Lower lobe of right lung (tissue), 2 donors: ENCODE results near the gene ACAP1. TPM values are rescaled to one million over a fixed set of nuclear protein-coding genes. Genes with fewer than 3 reads are reported as not detected.
"Not testable (repeated sequence)": the region's sequence is repeated elsewhere in the genome, so short reads cannot be mapped to it uniquely, and the experiment has no call there.

Experiments used
- ATAC-seq, 2 donors: fragments of 200-7000 bp; cut with Tn5 transposase; one replicate each; pipeline ENCODE4 v1.9.1; 2020 to 2022; ENCODE audit warnings: mild to moderate bottlenecking in 2 of 2, moderate library complexity in 2 of 2
- DNase-seq: peaks from one replicate; pipeline ENCODE4 v3.0.0-alpha.2; 2020
- H3K27ac ChIP-seq: fragments of 200-600 bp; one replicate; pipeline ENCODE4 v1.8.0; 2022
- H3K27me3 ChIP-seq: fragments of 200-600 bp; one replicate; pipeline ENCODE4 v1.8.0; 2022; ENCODE audit warnings: low read depth
- H3K36me3 ChIP-seq: fragments of 200-600 bp; one replicate; pipeline ENCODE4 v1.8.0; 2022; ENCODE audit warnings: mild to moderate bottlenecking
- H3K4me1 ChIP-seq: fragments of 200-600 bp; one replicate; pipeline ENCODE4 v1.8.0; 2022
- H3K4me3 ChIP-seq: fragments of 200-600 bp; one replicate; pipeline ENCODE4 v1.8.0; 2022; ENCODE audit warnings: mild to moderate bottlenecking
- H3K9me3 ChIP-seq: fragments of 200-600 bp; one replicate; pipeline ENCODE4 v1.8.0; 2022
- intact Hi-C: fragments of 100-400 bp; cut with DNase I; formaldehyde crosslinking; loops from one replicate; pipeline ENCODE4 v1.11.0; 2022
- total RNA-seq: library from RNA; stranded (reverse); fragmentation: NEBNext Ultra II Directional; extraction: Animal tissue kit (Norgen Biotek cat#: 25700); gene quantifications from one replicate; pipeline ENCODE4 v1.2.1, GENCODE V29; 2021
- TF ChIP-seq, protein P1 (sequence below): fragments of 200-600 bp; IDR thresholded peaks from one replicate; pipeline ENCODE4 v1.8.0; 2022; ENCODE audit warnings: antibody characterized with exemption, mild to moderate bottlenecking
- donor health status: DM: no; HTN: yes; CAD: no; lungs with severe emphysema.

The ACAP1 gene
- total RNA-seq, 1 donor from 2014 or later: 26.5 TPM

DNA sequence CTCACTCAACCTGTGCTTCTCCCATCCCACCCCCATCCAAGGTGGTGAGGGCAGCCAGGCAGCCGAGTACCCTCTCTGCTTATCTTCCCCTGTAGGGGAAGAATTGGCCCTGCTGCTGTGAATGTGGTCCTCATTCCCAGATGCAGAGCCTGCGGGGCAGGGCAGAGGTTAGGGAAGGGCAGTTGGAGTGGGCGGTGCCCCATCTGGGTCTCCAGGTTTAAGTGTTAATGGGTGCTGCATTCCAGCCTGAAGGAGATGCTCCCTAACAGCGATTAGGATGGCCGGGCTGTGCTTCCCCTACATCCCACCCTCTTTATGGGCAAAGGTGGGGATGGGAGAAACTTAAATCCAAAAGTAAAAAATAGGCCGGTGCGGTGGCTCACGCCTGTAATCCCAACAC, 30.8 kb downstream of the ACAP1 start:
- Histone ChIP-seq H3K36me3 (no peaks in the 10 kb centered on the region), H3K4me3 (no peak overlapping the region), H3K27me3 (no peaks in the 10 kb centered on the region), H3K27ac (no peak overlapping the region), H3K4me1 (no peaks in the 10 kb centered on the region), H3K9me3 (no peaks in the 10 kb centered on the region)
- no peak for DNase-seq
- no peak for ATAC-seq
- intact Hi-C loops: no loop called here
- TF ChIP-seq, protein P1, sequence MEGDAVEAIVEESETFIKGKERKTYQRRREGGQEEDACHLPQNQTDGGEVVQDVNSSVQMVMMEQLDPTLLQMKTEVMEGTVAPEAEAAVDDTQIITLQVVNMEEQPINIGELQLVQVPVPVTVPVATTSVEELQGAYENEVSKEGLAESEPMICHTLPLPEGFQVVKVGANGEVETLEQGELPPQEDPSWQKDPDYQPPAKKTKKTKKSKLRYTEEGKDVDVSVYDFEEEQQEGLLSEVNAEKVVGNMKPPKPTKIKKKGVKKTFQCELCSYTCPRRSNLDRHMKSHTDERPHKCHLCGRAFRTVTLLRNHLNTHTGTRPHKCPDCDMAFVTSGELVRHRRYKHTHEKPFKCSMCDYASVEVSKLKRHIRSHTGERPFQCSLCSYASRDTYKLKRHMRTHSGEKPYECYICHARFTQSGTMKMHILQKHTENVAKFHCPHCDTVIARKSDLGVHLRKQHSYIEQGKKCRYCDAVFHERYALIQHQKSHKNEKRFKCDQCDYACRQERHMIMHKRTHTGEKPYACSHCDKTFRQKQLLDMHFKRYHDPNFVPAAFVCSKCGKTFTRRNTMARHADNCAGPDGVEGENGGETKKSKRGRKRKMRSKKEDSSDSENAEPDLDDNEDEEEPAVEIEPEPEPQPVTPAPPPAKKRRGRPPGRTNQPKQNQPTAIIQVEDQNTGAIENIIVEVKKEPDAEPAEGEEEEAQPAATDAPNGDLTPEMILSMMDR: no peak

DNA sequence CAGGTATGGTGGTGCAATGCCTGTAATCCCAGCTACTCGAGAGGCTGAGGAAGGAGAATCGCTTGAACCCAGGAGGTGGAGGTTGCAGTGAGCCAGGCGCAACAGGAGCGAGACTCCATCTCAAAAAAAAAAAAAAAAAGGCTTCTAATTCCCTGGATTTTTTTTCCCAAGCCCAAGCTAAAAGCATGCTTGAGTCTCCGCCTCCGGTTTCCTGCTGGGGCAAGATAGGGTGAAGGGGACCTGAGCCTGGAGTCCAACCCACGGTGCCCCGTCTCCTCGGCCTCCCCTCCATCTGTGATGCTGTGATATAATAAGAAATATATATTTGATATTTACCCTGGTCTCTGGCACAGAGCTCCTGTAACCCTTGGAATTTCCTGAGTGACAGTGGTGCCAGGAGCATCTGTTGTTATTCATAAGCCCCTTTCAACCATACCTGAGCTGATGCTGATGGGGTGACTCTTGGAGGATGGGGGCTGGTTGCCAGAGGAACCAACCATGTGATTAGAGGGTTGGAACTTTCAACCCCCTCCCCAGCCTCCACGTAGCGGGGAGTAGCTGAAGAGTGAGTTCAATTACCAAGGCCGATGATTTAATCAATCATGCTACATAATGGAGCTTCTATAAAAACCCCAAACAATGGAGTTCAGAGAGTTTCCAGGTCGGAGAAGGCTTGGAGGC, 31.7 kb downstream of the ACAP1 start:
- Histone ChIP-seq H3K4me1 (no peaks in the 10 kb centered on the region), H3K27me3 (no peaks in the 10 kb centered on the region), H3K4me3 (no peak overlapping the region), H3K36me3 (no peaks in the 10 kb centered on the region), H3K27ac (no peak overlapping the region), H3K9me3 (no peaks in the 10 kb centered on the region)
- ATAC-seq (no peak), DNase-seq (no peak)
- TF ChIP-seq, protein P1: no peak
- intact Hi-C loops: no loop called here

DNA sequence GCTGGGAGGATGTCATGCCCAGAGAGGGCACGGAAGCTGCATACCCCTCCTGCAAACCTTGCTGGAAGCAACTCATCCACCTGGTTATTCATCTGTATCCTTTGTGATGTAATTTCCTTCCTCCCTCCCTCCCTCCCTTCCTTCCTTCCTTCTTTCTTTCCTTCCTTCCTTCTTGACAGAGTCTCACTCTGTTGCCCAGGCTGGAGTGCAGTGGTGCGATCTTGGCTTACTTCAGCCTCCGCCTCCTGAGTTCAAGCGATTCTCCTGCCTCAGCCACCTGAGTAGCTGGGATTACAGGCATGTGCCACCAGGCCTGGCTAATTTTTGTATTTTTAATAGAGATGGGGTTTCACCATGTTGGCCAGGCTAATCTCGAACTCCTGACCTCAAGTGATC, 32.3 kb downstream of the ACAP1 start:
- DNase-seq, ATAC-seq, H3K27ac ChIP-seq, H3K4me3 ChIP-seq, H3K4me1 ChIP-seq, H3K36me3 ChIP-seq, intact Hi-C loops, H3K27me3 ChIP-seq, H3K9me3 ChIP-seq: not testable (repeated sequence)

DNA sequence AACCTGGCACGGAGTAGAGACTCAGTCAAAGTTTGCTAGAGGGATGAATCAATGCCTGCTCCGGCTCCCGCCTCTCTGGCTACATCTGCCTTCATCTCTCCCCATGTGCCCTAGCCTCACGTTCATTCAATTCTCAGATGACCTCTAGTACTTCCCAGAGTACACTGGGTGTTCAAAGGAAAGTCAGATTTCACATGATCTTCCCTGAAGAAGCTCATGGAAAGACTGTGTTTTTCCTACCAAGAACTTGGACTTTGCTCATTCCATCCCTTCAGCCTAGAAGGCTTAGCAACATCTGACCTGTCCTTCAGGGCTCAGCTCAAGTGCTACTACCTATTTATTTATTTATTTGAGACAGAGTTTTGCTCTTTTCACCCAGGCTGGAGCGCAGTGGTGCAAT, 33.5 kb downstream of the ACAP1 start:
- ATAC-seq (no peak), DNase-seq (no peak)
- H3K4me1 ChIP-seq: no peaks in the 10 kb centered on the region
- H3K4me3 ChIP-seq: no peak overlapping the region
- TF ChIP-seq, protein P1: no peak
- no peaks in the 10 kb centered on the region for H3K27me3 ChIP-seq
- H3K27ac ChIP-seq: no peak overlapping the region
- no peaks in the 10 kb centered on the region for H3K36me3 ChIP-seq
- intact Hi-C loops: no loop called here
- no peaks in the 10 kb centered on the region for H3K9me3 ChIP-seq

DNA sequence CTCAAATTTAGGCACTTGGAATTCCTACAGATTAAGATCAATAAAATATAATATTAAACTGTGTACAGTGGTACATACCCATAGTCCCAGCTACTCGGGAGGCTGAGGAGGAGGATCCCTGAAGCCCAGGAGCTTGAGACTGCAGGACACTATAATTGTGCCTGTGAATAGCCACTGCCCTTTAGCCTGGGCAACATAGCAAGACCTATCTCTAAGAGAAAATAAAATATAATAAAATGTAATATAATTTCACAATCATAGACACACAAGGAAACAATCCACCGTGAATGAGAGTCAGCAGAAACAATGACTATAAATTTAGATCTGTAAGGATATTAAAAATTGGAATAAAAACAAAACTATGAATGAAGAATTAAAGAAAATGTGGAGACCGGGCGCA, 34.5 kb downstream of the ACAP1 start:
- no peak overlapping the region for H3K27ac ChIP-seq
- intact Hi-C loops: no loop called here
- H3K27me3 ChIP-seq: no peaks in the 10 kb centered on the region
- H3K9me3 ChIP-seq: no peaks in the 10 kb centered on the region
- H3K4me1 ChIP-seq: no peaks in the 10 kb centered on the region
- no peak overlapping the region for H3K4me3 ChIP-seq
- H3K36me3 ChIP-seq: no peaks in the 10 kb centered on the region
- ATAC-seq (no peak), DNase-seq (no peak)
- TF ChIP-seq, protein P1: no peak

DNA sequence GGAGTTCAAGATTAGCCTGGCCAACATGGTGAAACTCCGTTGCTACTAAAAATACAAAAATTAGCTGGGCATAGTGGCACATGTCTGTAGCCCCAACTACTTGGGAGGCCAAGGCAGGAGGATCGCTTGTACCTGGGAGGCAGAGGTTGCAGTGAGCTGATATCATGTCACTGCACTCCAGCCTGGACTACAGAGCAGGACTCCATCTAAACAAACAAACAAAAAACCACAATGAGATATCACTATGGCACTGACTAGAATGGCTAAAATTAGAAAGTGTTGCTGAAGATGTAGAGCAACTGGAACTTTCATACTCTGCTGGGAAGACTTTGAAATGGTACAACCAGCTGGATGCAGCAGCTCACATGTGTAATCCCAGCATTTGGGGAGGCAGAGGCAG, 38.0 kb downstream of the ACAP1 start:
- Histone ChIP-seq H3K4me3 (no peak overlapping the region), H3K27ac (no peak overlapping the region), H3K9me3 (no peaks in the 10 kb centered on the region), H3K36me3 (no peaks in the 10 kb centered on the region), H3K4me1 (no peaks in the 10 kb centered on the region), H3K27me3 (no peaks in the 10 kb centered on the region)
- DNase-seq (no peak), ATAC-seq (no peak)
- intact Hi-C loops: no loop called here
- TF ChIP-seq, protein P1: no peak
